Measurements from ENCODE around the gene ELMO1.

GRCh38 chr7:37107047-37107750 is 341.5 kb downstream of the ELMO1 start:
- TF ChIP-seq CTCF (IDR thresholded peaks at IDR 0.05): no peak
- no peak for TF ChIP-seq POLR2A (IDR thresholded peaks at IDR 0.05)

Measured in lower leg skin (tissue), 3 donors.